HepG2 (cell line): ENCODE measurements around the gene PEBP1. TPM values are rescaled to one million over a fixed set of nuclear protein-coding genes. Genes with fewer than 3 reads are reported as not detected.

Source experiments
- ARID2 ChIP-seq: sonication (generic); formaldehyde crosslinking; IDR thresholded peaks from 2 replicates; pipeline ENCODE4 v1.8.1; 2022; ENCODE audit warnings: mild to moderate bottlenecking, missing genetic modification reagents, borderline replicate concordance
- ARNT2 ChIP-seq: sonication (generic); formaldehyde crosslinking; IDR thresholded peaks from 2 replicates; pipeline ENCODE4 v1.8.0; 2022; ENCODE audit warnings: mild to moderate bottlenecking, low read depth, missing genetic modification reagents, moderate library complexity
- ELF3 ChIP-seq: IDR thresholded peaks from 2 replicates; pipeline ENCODE4 v1.6.1; 2016; ENCODE audit warnings: missing genetic modification reagents, missing compliant biosample characterization
- HOXA9 ChIP-seq: sonication (generic); formaldehyde crosslinking; IDR thresholded peaks from 2 replicates; pipeline ENCODE4 v1.8.1; 2022; ENCODE audit warnings: missing genetic modification reagents, mild to moderate bottlenecking, moderate library complexity, borderline replicate concordance
- KLF6 ChIP-seq: IDR thresholded peaks from 2 replicates; pipeline ENCODE4 v1.8.0; 2016; ENCODE audit warnings: missing biosample characterization, missing genetic modification reagents
- RBM39 ChIP-seq: fragments of 200-400 bp; formaldehyde crosslinking; IDR thresholded peaks from one replicate; pipeline ENCODE4 v1.6.1; 2018; ENCODE audit warnings: antibody characterized with exemption, mild to moderate bottlenecking, low read depth, low read length; ENCODE audit not compliant: poor library complexity, severe bottlenecking
- STAG1 ChIP-seq: sonication (generic); formaldehyde crosslinking; IDR thresholded peaks from 2 replicates; pipeline ENCODE4 v1.4.0; 2020; ENCODE audit warnings: missing genetic modification reagents
- TP53 ChIP-seq: sonication (generic); formaldehyde crosslinking; conservative IDR thresholded peaks from 2 replicates; pipeline ENCODE4 v1.4.0; 2020; ENCODE audit warnings: missing genetic modification reagents
- ZBTB33 ChIP-seq: sonication (generic); formaldehyde crosslinking; IDR thresholded peaks from 2 replicates; pipeline ENCODE4 v1.4.0; 2020; ENCODE audit warnings: missing genetic modification reagents
- ZNF225 ChIP-seq: sonication (generic); formaldehyde crosslinking; IDR thresholded peaks from 2 replicates; pipeline ENCODE4 v1.4.0; 2020; ENCODE audit warnings: mild to moderate bottlenecking, missing genetic modification reagents
- ZNF792 ChIP-seq: IDR thresholded peaks from 2 replicates; pipeline ENCODE4 v1.6.1; 2016
- polyA plus RNA-seq, 8 experiments: library from polyadenylated mRNA; depleted of rRNA in 3 of 8; stranded (reverse) in 7 of 8; unstranded in 1 of 8; fragments of >200 nt; fragmentation: Illumina TruSeq in 4 of 8; extraction: Trizol in 4 of 8; gene quantifications; 2 replicates each; pipeline versions ENCODE4 v1.2.1 to v1.2.3, GENCODE V29; 2011 to 2016; ENCODE audit warnings: low read depth in 4 of 8, missing spikeins in 1 of 8, mixed read lengths in 1 of 8; ENCODE audit not compliant: insufficient read depth in 1 of 8
- total RNA-seq, 5 experiments: library from RNA; depleted of rRNA; stranded (reverse); fragments of >200 nt; fragmentation: Illumina TruSeq; extraction: Trizol; gene quantifications; 2 replicates each; pipeline ENCODE4 v1.2.3, GENCODE V29; 2016; ENCODE audit warnings: low read depth in 1 of 5
- TF ChIP-seq, protein P1 (sequence below): sonication (generic); formaldehyde crosslinking; IDR thresholded peaks from 2 replicates; pipeline ENCODE4 v1.8.0; 2022; ENCODE audit warnings: mild to moderate bottlenecking, missing genetic modification reagents
- TF ChIP-seq, protein P2 (sequence below): sonication (generic); formaldehyde crosslinking; IDR thresholded peaks from 2 replicates; pipeline ENCODE4 v1.4.0; 2020; ENCODE audit warnings: missing genetic modification reagents
- TF ChIP-seq, protein P3 (sequence below): sonication (generic); formaldehyde crosslinking; IDR thresholded peaks from 2 replicates; pipeline ENCODE4 v1.4.0; 2020; ENCODE audit warnings: mild to moderate bottlenecking, missing genetic modification reagents
- TF ChIP-seq, protein P4 (sequence below): sonication (generic); formaldehyde crosslinking; IDR thresholded peaks from 2 replicates; pipeline ENCODE4 v1.5.0; 2020; ENCODE audit warnings: mild to moderate bottlenecking, missing genetic modification reagents, moderate library complexity
- TF ChIP-seq, protein P5 (sequence below): sonication (generic); formaldehyde crosslinking; IDR thresholded peaks from 2 replicates; pipeline ENCODE4 v1.5.1; 2020; ENCODE audit warnings: mild to moderate bottlenecking, missing genetic modification reagents, moderate library complexity

PEBP1 gene
- total and polyA plus RNA-seq, 2 of the 13 experiments (the other 11 are each of a cell fraction or from before 2014, with no cell fraction given), result 538 to 1,505 TPM

DNA sequence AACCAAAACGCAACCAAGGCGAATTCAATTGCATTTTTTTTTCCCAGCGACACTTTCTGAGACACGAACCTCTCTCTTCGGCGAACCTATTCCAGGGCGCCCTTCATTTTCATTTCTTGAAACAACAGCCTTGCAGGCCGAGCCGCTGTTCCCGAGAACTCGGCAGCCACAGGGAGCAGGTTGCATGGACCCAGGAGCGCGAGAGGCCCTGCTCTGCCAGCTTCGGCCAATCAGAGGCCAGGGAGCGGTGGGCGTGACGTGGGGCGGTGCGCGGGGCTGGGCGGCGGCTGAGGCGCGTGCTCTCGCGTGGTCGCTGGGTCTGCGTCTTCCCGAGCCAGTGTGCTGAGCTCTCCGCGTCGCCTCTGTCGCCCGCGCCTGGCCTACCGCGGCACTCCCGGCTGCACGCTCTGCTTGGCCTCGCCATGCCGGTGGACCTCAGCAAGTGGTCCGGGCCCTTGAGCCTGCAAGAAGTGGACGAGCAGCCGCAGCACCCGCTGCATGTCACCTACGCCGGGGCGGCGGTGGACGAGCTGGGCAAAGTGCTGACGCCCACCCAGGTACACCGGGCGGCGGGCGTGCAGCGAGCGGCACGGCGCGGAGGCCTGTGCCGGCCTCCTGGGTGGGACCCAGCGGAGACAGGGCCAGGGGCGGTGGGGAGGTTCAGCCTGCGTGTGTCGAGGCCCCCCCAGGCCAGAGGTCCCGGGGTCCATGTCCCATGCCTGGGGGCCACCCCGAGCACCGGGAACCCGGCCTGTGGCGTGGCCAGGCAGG lies at the start of gene PEBP1 (continued):
- peak; percentile 96 for TF ChIP-seq ARNT2 (CRISPR knock-in tag)
- TF ChIP-seq STAG1 (CRISPR knock-in tag), result 0 out of 2 replicates have a peak, but pooled peaks have one; percentile 27
- TF ChIP-seq, protein P1, sequence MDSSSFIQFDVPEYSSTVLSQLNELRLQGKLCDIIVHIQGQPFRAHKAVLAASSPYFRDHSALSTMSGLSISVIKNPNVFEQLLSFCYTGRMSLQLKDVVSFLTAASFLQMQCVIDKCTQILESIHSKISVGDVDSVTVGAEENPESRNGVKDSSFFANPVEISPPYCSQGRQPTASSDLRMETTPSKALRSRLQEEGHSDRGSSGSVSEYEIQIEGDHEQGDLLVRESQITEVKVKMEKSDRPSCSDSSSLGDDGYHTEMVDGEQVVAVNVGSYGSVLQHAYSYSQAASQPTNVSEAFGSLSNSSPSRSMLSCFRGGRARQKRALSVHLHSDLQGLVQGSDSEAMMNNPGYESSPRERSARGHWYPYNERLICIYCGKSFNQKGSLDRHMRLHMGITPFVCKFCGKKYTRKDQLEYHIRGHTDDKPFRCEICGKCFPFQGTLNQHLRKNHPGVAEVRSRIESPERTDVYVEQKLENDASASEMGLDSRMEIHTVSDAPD (CRISPR knock-in tag), result 0 out of 2 replicates have a peak, but pooled peaks have one; percentile 25
- TF ChIP-seq, protein P2, sequence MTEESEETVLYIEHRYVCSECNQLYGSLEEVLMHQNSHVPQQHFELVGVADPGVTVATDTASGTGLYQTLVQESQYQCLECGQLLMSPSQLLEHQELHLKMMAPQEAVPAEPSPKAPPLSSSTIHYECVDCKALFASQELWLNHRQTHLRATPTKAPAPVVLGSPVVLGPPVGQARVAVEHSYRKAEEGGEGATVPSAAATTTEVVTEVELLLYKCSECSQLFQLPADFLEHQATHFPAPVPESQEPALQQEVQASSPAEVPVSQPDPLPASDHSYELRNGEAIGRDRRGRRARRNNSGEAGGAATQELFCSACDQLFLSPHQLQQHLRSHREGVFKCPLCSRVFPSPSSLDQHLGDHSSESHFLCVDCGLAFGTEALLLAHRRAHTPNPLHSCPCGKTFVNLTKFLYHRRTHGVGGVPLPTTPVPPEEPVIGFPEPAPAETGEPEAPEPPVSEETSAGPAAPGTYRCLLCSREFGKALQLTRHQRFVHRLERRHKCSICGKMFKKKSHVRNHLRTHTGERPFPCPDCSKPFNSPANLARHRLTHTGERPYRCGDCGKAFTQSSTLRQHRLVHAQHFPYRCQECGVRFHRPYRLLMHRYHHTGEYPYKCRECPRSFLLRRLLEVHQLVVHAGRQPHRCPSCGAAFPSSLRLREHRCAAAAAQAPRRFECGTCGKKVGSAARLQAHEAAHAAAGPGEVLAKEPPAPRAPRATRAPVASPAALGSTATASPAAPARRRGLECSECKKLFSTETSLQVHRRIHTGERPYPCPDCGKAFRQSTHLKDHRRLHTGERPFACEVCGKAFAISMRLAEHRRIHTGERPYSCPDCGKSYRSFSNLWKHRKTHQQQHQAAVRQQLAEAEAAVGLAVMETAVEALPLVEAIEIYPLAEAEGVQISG, result peak; percentile 89
- peak; percentile 86; the same call in 1 of the 2 replicates for TF ChIP-seq ARID2 (CRISPR knock-in tag)
- TF ChIP-seq ZBTB33 (CRISPR knock-in tag), result 0 out of 2 replicates have a peak, but pooled peaks have one; percentile 8
- peak; percentile 72; the same call in 1 of the 2 replicates for TF ChIP-seq TP53
- TF ChIP-seq KLF6 (CRISPR knock-in tag), result peak; percentile 74; the same call in 1 of the 2 replicates
- TF ChIP-seq ZNF225, result peak; percentile 67
- TF ChIP-seq RBM39, result no peak
- TF ChIP-seq ZNF792, result peak; percentile 64
- TF ChIP-seq, protein P3, sequence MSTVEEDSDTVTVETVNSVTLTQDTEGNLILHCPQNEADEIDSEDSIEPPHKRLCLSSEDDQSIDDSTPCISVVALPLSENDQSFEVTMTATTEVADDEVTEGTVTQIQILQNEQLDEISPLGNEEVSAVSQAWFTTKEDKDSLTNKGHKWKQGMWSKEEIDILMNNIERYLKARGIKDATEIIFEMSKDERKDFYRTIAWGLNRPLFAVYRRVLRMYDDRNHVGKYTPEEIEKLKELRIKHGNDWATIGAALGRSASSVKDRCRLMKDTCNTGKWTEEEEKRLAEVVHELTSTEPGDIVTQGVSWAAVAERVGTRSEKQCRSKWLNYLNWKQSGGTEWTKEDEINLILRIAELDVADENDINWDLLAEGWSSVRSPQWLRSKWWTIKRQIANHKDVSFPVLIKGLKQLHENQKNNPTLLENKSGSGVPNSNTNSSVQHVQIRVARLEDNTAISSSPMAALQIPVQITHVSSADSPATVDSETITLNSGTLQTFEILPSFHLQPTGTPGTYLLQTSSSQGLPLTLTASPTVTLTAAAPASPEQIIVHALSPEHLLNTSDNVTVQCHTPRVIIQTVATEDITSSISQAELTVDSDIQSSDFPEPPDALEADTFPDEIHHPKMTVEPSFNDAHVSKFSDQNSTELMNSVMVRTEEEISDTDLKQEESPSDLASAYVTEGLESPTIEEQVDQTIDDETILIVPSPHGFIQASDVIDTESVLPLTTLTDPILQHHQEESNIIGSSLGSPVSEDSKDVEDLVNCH (CRISPR knock-in tag), result 0 out of 2 replicates have a peak, but pooled peaks have one; percentile 35
- TF ChIP-seq, protein P4, sequence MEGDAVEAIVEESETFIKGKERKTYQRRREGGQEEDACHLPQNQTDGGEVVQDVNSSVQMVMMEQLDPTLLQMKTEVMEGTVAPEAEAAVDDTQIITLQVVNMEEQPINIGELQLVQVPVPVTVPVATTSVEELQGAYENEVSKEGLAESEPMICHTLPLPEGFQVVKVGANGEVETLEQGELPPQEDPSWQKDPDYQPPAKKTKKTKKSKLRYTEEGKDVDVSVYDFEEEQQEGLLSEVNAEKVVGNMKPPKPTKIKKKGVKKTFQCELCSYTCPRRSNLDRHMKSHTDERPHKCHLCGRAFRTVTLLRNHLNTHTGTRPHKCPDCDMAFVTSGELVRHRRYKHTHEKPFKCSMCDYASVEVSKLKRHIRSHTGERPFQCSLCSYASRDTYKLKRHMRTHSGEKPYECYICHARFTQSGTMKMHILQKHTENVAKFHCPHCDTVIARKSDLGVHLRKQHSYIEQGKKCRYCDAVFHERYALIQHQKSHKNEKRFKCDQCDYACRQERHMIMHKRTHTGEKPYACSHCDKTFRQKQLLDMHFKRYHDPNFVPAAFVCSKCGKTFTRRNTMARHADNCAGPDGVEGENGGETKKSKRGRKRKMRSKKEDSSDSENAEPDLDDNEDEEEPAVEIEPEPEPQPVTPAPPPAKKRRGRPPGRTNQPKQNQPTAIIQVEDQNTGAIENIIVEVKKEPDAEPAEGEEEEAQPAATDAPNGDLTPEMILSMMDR, result peak; percentile 24; the same call in 1 of the 2 replicates
- peak; percentile 62 for TF ChIP-seq ELF3 (CRISPR knock-in tag)
- TF ChIP-seq, protein P5, sequence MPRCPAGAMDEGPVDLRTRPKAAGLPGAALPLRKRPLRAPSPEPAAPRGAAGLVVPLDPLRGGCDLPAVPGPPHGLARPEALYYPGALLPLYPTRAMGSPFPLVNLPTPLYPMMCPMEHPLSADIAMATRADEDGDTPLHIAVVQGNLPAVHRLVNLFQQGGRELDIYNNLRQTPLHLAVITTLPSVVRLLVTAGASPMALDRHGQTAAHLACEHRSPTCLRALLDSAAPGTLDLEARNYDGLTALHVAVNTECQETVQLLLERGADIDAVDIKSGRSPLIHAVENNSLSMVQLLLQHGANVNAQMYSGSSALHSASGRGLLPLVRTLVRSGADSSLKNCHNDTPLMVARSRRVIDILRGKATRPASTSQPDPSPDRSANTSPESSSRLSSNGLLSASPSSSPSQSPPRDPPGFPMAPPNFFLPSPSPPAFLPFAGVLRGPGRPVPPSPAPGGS (CRISPR knock-in tag), result peak; percentile 69; the same call in 1 of the 2 replicates
- peak; percentile 51; the same call in 1 of the 2 replicates for TF ChIP-seq HOXA9 (CRISPR knock-in tag)
